Hypothalamus (tissue), 51 donors: ENCODE data around the gene RPL35A.
"Not testable (repeated sequence)": the region's sequence is repeated elsewhere in the genome, so short reads cannot be mapped to it uniquely, and the experiment has no call there.

ENCODE experiments used
- DNase-seq, 51 donors: peaks; one replicate each; lab custom pipeline; 2025; lab: John Stamatoyannopoulos, UW

RPL35A gene

DNA sequence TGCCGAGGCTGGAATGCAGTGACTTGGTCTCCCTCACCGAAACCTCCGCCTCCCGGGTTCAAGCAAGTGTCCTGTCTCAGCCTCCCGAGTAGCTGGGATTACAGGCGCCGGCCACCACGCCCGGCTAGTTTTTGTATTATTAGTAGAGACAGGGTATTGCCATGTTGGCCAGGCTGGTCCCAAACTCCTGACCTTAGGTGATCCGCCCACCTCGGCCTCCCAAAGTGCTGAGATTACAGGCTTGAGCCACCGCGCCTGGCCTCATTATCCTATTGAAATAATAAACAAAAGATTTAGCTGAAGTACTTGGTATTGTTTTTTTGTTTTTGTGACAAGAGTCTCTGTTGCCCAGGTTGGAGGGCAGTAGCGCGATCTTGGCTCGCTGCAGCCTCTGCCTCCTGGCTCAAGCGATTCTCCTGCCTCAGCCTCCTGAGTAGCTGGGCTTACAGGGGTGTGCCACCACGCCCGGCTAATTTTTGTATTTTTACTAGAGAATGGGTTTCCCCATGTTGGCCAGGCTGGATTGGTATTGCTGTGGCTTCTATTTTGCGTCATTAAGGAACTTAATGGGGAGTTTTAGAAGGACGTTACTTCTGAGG, 1.5 kb downstream of the RPL35A start:
- DNase-seq: no peak

GRCh38 chr3:197952440-197952839, 2.5 kb downstream of the RPL35A start:
- DNase-seq: no peak

DNA sequence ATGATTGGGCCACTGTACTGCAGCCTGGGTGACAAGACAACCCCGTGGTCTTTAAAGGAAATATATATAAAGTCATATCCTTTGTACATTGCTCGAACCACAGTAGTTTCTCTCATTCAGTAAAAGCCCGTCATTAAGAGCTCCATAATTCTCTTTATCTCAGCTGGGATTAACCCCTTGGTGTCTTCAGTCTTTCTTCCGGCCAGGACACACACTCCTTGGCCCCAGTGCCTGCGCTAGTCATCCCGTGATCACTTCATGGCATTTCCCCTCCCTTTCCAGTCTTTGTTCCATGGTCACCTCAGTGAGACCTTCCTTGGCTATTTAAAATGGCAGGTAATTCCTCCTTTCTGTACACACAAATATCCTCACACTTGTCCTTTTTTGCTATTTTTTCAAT, 3.3 kb downstream of the RPL35A start:
- no peak for DNase-seq

DNA sequence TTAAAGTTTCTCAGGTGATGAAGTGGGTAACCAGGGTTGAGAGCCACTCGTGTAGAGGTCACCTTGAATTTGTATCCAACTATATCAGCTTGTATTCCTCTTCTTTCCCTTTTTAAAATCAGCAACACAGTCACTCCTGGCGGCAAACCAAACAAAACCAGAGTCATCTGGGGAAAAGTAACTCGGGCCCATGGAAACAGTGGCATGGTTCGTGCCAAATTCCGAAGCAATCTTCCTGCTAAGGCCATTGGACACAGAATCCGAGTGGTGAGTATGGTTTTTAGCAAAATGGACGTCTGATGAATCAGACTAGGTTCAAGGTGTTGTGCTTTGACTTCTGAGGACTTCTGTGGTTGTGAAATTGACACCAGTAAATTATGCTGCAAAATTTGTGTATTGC, 3.9 kb downstream of the RPL35A start:
- peak in 2 of 51 donors; percentile 2 to 23 for DNase-seq

DNA sequence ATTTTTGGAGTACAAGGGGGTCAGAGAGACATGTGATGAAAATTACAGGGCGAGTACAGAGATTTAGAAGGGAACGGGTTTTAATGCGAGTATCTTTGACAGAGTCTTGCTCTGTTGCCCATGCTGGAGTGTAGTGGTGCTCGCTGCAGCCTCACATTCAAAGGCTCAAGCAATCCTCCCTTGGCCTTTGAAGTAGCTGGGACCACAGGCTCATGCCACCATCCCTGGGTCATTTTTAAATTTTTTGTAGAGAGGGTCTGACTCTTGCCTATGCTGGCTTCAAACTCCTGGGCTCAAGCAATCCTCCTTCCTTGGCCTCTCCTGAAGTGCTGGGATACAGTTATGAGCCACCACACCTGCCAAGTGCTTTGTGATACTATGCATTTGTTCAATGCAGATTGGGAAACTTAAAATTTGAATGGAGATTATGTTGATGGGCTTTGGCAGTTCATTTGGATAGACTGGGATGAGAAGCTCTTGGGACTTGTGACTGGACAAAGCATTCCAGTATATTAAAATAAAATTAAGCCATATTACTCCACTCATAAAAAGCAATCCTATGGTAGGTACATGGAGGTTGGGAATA, 6.0 kb downstream of the RPL35A start:
- no peak for DNase-seq

DNA sequence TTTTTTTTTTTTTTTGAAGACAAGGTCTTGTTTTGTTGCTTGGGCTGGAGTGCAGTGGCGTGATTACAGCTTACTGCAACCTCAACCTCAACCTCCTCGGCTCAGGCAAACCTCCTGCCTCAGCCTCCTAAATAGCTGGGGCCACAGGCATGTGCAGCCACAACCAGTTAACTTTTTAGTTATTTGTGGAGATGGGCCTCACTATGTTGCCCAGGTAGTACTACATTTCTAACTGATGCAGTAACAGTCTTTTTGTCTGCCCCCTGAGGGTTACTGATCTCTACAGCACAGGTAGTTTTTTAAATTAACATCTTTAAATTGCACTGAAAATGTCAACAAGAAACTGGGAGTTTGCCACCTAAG, 6.6 kb downstream of the RPL35A start:
- no peak for DNase-seq

DNA sequence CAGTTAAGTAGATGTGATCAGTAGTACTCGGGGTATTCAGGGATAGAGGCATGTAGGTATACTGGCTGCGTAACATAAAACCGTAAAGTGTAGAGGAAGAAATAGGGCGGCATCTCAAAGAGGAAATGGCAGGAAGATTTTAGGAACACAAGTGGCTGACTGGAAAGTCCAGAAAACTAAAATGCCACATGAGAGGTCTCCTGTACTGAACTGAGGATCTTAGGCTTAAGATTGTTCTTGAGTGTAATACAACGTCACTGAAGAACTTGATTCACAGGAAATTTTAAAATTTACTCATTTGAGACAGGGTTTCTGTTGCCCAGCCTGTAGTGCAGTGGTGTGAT, 7.8 kb downstream of the RPL35A start:
- no peak for DNase-seq

DNA sequence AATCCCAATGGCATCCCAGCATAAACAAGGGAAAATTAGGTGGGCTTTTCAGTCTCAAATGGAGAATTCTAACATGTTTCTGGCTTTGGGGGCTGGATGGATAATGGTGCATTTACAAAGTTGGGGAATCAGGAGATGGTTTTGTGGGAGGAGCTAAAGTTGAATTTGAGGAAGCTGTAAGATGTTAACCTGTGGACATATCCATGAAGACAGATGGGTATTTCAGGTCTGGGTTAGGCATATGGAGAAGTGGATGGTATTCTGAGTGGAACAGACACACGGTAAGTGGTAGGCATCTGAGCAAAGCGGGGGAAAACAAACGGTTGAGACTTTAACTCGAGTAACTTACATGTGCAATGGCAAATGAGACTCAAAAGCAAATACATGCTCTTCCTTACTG, 8.4 kb downstream of the RPL35A start:
- DNase-seq: no peak

DNA sequence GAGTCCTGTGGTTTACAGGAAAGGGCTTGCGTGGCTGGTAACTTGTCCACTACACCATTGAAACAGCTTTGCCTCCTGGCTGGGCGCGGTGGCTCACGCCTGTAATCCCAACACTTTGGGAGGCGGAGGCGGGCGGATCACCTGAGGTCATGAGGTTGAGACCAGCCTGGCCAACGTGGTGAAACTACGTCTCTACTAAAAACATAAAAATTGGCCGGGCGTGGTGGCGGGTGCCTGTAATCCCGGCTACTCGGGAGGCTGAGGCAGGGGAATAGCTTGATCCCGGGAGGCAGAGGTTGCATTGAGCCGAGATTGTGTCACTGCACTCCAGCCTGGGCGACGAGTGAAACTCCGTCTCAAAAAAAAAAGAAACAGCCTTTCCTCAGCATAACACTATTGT, 8.9 kb downstream of the RPL35A start:
- not testable (repeated sequence) for DNase-seq

DNA sequence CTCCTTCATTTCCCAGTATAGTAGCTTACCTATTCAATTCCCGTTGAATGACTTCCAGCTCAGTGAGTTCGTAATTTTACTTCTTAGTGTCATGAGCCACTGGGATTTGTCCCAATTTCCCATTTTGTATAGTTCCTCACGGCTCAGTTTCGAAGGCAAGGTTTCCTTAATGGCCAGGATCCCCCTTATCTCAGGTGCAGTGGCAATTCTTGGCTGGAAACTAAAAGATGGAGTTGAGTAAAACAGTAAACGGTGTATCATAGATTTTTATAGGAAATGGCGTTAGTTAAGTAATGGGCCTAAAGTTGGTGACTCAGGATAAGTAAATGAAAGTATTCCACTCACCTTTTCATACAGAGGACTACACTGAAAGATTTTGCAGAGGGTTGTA, 9.5 kb downstream of the RPL35A start:
- no peak for DNase-seq

- DNase-seq: peak; percentile 50 to 97 (median 92)
Measured at GRCh38 chr3:197959891-197960693, 10.1 kb downstream of the RPL35A start, which contains the start of gene LMLN. LMLN (plus strand) TSS chr3:197960217; CDS start chr3:197960246, 29 bp downstream.

GRCh38 chr3:197960694-197961581, 10.9 kb downstream of the RPL35A start:
- peak in 7 of 51 donors; percentile 40 to 80 (median 54) for DNase-seq

DNA sequence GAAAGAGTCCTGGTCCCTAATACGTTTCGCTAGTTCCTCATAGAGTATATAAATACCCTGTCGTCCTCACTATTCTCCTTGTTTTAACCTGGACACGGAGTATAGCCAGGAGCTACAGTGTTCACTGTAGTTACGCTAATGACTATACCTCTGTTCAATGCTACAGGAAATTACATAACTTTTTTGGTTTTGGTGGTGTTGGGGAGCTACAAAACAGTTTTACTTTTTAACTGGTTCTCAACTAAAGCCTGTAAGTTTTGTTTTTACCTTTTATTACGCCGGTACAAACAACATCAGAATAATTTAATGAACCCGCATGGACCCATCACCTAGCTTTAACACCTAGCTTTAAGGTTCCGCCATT, 11.6 kb downstream of the RPL35A start:
- DNase-seq: no peak

DNA sequence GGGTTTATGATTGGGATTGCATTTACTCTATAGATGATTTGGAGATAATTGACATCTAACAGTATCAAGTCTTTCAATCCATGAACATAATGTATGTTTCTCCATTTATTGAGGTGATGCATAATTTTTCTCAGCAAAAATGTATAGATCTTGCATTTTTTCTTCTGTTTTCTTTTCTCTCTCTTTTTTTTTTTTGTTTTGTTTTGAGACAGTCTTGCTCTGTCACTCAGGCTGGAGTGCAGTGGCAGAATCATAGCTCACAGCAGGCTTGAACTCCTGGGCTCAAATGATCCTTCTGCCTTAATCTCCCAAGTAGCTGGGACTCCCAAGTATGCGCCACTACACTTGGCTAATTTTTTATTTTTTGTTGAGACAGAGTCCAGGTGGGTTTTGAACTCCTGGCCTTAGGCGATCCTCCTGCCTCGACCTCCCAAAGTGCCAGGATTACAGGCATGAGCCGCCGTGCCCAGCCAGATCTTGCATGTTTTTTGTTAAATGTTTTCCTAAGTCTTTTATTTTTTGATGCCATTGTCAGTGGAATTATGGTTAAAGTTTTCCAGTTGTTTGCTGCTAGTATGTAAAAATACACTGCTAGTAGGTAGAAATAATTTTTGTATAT, 13.1 kb downstream of the RPL35A start:
- DNase-seq: no peak

DNA sequence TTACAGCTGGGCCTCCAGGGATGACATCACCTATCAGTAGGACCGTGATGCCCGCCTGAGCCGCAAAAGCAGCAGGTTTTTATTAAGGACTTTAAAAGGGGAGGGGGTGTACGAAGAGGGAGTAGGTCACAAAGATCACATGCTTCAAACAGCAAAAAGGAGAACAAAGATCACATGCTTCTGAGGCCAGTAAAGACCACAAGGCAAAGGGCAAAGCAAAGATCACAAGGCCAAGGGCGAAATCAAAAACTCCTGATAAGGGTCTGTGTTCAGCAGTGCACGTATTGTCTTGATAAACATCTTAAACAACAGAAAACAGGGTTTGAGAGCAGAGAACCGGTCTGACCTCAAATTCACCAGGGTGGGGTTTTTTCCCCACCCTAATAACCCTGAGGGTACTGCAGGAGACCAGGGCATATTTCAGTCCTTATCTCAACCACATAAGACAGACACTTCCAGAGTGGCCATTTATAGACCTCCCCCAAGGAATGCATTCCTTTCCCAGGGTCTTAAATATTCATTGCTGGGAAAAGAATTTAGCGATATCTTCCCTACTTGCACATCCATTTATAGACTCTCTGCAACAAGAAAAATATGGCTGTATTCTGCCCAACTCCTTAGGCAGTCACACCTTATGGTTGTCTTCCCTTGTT, 17.5 kb downstream of the RPL35A start:
- not testable (repeated sequence) for DNase-seq

- no peak for DNase-seq
Measured at GRCh38 chr3:197970588-197970987, 20.6 kb downstream of the RPL35A start.

GRCh38 chr3:197974016-197974415, 24.0 kb downstream of the RPL35A start:
- DNase-seq: no peak

- DNase-seq: no peak
Measured at GRCh38 chr3:197975311-197975710, 25.3 kb downstream of the RPL35A start.

DNA sequence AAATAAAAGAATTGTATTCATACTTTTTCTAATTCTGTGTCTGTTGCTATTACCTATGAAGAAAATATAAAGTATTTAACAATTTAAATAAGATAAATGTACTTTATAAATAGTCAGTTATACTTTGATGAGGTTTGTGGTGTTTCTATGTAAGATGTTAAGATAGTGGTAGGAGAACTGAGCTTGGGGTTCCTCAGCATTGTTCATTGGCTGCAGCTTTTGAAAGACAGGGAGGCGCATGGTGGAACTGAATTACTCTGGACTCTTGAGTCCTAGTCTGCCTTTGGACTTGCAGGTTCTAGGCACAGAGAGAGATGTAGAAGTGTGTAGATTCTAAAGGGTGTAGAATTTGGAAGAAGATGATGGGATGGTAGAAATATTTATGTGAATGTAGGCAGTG, 33.1 kb downstream of the RPL35A start:
- DNase-seq: no peak

- no peak for DNase-seq
Measured at GRCh38 chr3:197989651-197990050, 39.7 kb downstream of the RPL35A start.
